ENCODE results near the gene HACE1.

HACE1 gene

GRCh38 chr6:104860221-104860620 is 502 bp upstream of the HACE1 start:
- CTCF ChIA-PET: interaction anchor here (0.6 to 1.5 kb wide), 6 partner anchors 70 to 1465 kb away, joined by 3 read pairs; partner anchors contain the start of gene ATG5
- POLR2A ChIA-PET: interaction anchor here (0.7 to 1.7 kb wide), 4 partner anchors 9 to 97 kb away, joined by 3 to 7 read pairs (median 4); partner anchors contain the start of gene LIN28B
- no peaks in the 10 kb centered on the region; a peak in 1 of 3 replicates for H3K36me3 ChIP-seq (ENCODE audit: control insufficient read depth in 2 of 2, insufficient read depth in 1 of 2, low read length in 2 of 2)
- peak overlapping the region; percentile 100 for H3K4me3 ChIP-seq (ENCODE audit: low read depth, low read length)
- TF ChIP-seq GLIS2 (tag by site-specific recombination; IDR thresholded peaks at IDR 0.05): no peak
- TF ChIP-seq TRIM28 (IDR thresholded peaks at IDR 0.05; ENCODE audit: borderline replicate concordance, low read length): 0 out of 2 replicates have a peak, but pooled peaks have one; percentile 4
- no peak overlapping the region for H3K27ac ChIP-seq (ENCODE audit: extremely low read depth, low read depth, low read length)
- no peaks in the 10 kb centered on the region for H3K9me3 ChIP-seq (ENCODE audit: control insufficient read depth, insufficient read depth, low read depth, low read length)
- no peaks in the 10 kb centered on the region for H3K4me1 ChIP-seq (ENCODE audit: control insufficient read depth, insufficient read depth, low read length)

DNA sequence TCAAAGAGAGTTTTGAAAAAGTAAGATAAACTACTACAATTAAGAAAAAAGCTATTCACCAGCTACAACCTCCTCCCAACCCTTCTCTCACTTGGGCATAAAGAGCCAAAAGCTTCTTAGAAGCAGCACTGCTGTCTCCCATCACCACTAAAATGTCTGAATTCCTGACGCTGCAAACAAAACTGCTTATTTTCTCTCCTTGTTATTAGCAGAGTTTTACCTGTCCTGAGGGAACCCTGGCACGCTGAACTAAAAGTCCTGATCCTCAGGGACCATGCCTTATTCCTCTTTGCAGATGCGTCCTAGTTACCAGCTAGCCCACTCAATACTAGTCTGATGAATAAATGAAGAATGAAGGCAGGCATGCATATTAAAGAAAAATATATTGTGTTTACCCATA is 1.1 kb downstream of the HACE1 start:
- Histone ChIP-seq H3K4me3 (ENCODE audit: low read depth, low read length) (peak overlapping the region; percentile 100), H3K4me1 (ENCODE audit: control insufficient read depth, insufficient read depth, low read length) (no peaks in the 10 kb centered on the region), H3K27ac (ENCODE audit: extremely low read depth, low read depth, low read length) (no peak overlapping the region), H3K9me3 (ENCODE audit: control insufficient read depth, insufficient read depth, low read depth, low read length) (no peaks in the 10 kb centered on the region), H3K36me3 (ENCODE audit: control insufficient read depth in 2 of 2, insufficient read depth in 1 of 2, low read length in 2 of 2) (no peaks in the 10 kb centered on the region; a peak in 1 of 3 replicates)
- POLR2A ChIA-PET: interaction anchor here (0.6 to 1.7 kb wide), 4 partner anchors 10 to 353 kb away, joined by 3 to 7 read pairs (median 3); partner anchors contain the start of gene LIN28B
- CTCF ChIA-PET: interaction anchor here (1.2 to 1.5 kb wide), 3 partner anchors 13 to 229 kb away, joined by 3 to 4 read pairs (median 3); no protein-coding TSS in a partner anchor
- no peak for TF ChIP-seq ZNF2 (tag by site-specific recombination; IDR thresholded peaks at IDR 0.05)
- TF ChIP-seq ZBTB20 (tag by site-specific recombination; IDR thresholded peaks at IDR 0.05): peak; percentile 49; the same call in 1 of the 2 replicates
- no peak for TF ChIP-seq ZNF701 (tag by site-specific recombination; IDR thresholded peaks at IDR 0.05)
- 0 out of 2 replicates have a peak, but pooled peaks have one; percentile 65 for TF ChIP-seq ZBTB48 (tag by site-specific recombination; IDR thresholded peaks at IDR 0.05)

DNA sequence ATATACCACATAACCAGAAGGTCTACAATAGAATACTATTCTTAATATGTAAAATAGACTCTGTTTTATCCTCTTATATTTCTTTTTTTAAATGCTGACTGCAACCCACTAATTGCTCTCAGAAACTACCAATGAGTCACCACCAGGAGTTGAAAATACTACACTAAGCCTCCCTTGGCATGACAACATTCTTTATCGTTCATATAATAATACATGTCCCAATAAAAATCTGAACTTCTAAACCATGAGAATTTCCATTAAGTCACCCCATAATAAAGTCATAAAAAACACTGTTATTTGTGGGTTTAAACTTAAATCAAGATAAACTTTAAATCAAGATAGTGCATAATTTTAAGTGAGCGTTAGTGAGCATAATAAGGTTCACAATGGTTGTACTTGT is 4.2 kb downstream of the HACE1 start:
- Histone ChIP-seq H3K36me3 (ENCODE audit: control insufficient read depth in 2 of 2, insufficient read depth in 1 of 2, low read length in 2 of 2) (peaks cover 5 to 24% of the 10 kb centered on the region in 2 experiments), H3K4me3 (ENCODE audit: low read depth, low read length) (no peak overlapping the region), H3K9me3 (ENCODE audit: control insufficient read depth, insufficient read depth, low read depth, low read length) (no peaks in the 10 kb centered on the region), H3K4me1 (ENCODE audit: control insufficient read depth, insufficient read depth, low read length) (no peaks in the 10 kb centered on the region), H3K27ac (ENCODE audit: extremely low read depth, low read depth, low read length) (no peak overlapping the region)
- CTCF ChIA-PET: no interaction called here
- POLR2A ChIA-PET: no interaction called here
- no peak for TF ChIP-seq MYNN (tag by site-specific recombination; IDR thresholded peaks at IDR 0.05; ENCODE audit: borderline replicate concordance)
- no peak for TF ChIP-seq ZFP69B (tag by site-specific recombination; IDR thresholded peaks at IDR 0.05)
- TF ChIP-seq REPIN1 (tag by site-specific recombination; IDR thresholded peaks at IDR 0.05; ENCODE audit: low read depth): no peak
- peak; percentile 17; the same call in 1 of the 2 replicates for TF ChIP-seq ZNF184 (tag by site-specific recombination; IDR thresholded peaks at IDR 0.05)
- TF ChIP-seq SP7 (tag by site-specific recombination; IDR thresholded peaks at IDR 0.05): peak; percentile 88
- TF ChIP-seq ZNF404 (tag by site-specific recombination; IDR thresholded peaks at IDR 0.05): no peak
- no peak for TF ChIP-seq ZNF433 (tag by site-specific recombination; IDR thresholded peaks at IDR 0.05; ENCODE audit: low read depth)
- peak; percentile 61; the same call in 1 of the 2 replicates for TF ChIP-seq ZNF843 (tag by site-specific recombination; IDR thresholded peaks at IDR 0.05)
- TF ChIP-seq, protein P1, sequence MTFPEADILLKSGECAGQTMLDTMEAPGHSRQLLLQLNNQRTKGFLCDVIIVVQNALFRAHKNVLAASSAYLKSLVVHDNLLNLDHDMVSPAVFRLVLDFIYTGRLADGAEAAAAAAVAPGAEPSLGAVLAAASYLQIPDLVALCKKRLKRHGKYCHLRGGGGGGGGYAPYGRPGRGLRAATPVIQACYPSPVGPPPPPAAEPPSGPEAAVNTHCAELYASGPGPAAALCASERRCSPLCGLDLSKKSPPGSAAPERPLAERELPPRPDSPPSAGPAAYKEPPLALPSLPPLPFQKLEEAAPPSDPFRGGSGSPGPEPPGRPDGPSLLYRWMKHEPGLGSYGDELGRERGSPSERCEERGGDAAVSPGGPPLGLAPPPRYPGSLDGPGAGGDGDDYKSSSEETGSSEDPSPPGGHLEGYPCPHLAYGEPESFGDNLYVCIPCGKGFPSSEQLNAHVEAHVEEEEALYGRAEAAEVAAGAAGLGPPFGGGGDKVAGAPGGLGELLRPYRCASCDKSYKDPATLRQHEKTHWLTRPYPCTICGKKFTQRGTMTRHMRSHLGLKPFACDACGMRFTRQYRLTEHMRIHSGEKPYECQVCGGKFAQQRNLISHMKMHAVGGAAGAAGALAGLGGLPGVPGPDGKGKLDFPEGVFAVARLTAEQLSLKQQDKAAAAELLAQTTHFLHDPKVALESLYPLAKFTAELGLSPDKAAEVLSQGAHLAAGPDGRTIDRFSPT (tag by site-specific recombination; IDR thresholded peaks at IDR 0.05): no peak
- TF ChIP-seq, protein P2, sequence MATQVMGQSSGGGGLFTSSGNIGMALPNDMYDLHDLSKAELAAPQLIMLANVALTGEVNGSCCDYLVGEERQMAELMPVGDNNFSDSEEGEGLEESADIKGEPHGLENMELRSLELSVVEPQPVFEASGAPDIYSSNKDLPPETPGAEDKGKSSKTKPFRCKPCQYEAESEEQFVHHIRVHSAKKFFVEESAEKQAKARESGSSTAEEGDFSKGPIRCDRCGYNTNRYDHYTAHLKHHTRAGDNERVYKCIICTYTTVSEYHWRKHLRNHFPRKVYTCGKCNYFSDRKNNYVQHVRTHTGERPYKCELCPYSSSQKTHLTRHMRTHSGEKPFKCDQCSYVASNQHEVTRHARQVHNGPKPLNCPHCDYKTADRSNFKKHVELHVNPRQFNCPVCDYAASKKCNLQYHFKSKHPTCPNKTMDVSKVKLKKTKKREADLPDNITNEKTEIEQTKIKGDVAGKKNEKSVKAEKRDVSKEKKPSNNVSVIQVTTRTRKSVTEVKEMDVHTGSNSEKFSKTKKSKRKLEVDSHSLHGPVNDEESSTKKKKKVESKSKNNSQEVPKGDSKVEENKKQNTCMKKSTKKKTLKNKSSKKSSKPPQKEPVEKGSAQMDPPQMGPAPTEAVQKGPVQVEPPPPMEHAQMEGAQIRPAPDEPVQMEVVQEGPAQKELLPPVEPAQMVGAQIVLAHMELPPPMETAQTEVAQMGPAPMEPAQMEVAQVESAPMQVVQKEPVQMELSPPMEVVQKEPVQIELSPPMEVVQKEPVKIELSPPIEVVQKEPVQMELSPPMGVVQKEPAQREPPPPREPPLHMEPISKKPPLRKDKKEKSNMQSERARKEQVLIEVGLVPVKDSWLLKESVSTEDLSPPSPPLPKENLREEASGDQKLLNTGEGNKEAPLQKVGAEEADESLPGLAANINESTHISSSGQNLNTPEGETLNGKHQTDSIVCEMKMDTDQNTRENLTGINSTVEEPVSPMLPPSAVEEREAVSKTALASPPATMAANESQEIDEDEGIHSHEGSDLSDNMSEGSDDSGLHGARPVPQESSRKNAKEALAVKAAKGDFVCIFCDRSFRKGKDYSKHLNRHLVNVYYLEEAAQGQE (tag by site-specific recombination; IDR thresholded peaks at IDR 0.05): no peak
- TF ChIP-seq ZSCAN30 (tag by site-specific recombination; IDR thresholded peaks at IDR 0.05): no peak
- TF ChIP-seq SCRT1 (tag by site-specific recombination; IDR thresholded peaks at IDR 0.05; ENCODE audit: borderline replicate concordance): no peak
- 0 out of 2 replicates have a peak, but pooled peaks have one; percentile 45 for TF ChIP-seq ZNF660 (tag by site-specific recombination; IDR thresholded peaks at IDR 0.05)
- no peak for TF ChIP-seq ZNF416 (tag by site-specific recombination; IDR thresholded peaks at IDR 0.05)
- no peak for TF ChIP-seq ZNF518A (tag by site-specific recombination; conservative IDR thresholded peaks at IDR 0.05; ENCODE audit: low read depth)
- TF ChIP-seq SP2 (tag by site-specific recombination; IDR thresholded peaks at IDR 0.05): no peak
